ENCODE measurements around the gene TOMM40L. TPM values are rescaled to one million over a fixed set of nuclear protein-coding genes. Genes with fewer than 3 reads are reported as not detected.
"Not testable (repeated sequence)": the region's sequence is repeated elsewhere in the genome, so short reads cannot be mapped to it uniquely, and the experiment has no call there.

Gene TOMM40L
- total and polyA plus RNA-seq, 2 experiments from 2014 or later, result 12.5 to 13.6 TPM

DNA sequence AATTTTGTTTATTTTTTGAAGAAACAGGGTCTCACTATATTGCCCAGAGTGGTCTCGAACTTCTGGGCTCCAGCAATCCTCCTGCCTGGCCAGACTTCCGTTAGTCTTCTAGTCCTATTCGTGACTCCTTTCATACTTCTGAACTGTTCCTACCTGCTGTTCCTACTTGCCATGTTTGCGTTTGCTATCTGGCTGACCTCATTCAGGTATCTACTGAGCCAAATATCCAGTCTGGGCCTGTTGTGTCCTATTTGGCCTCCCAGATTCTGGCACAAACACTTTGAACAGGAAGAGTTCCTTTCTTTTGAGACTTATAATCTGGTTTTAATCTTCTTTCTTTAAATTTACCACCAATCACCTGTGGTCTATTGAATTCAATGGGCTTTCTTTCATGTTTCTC lies 19.0 kb downstream of the TOMM40L start:
- Histone ChIP-seq H3K27me3 (no peaks in the 10 kb centered on the region), H3K4me3 (no peak overlapping the region), H3K4me1 (ENCODE audit: low read depth) (no peaks in the 10 kb centered on the region), H3K36me3 (no peaks in the 10 kb centered on the region), H3K9me3 (ENCODE audit: low read depth) (no peaks in the 10 kb centered on the region), H3K27ac (no peak overlapping the region)
- no peak for TF ChIP-seq CTCF (IDR thresholded peaks at IDR 0.05; ENCODE audit: low read depth, low read length)
- DNase-seq (ENCODE audit: low read depth in 1 of 2, low spot score in 1 of 2), result no peak

DNA sequence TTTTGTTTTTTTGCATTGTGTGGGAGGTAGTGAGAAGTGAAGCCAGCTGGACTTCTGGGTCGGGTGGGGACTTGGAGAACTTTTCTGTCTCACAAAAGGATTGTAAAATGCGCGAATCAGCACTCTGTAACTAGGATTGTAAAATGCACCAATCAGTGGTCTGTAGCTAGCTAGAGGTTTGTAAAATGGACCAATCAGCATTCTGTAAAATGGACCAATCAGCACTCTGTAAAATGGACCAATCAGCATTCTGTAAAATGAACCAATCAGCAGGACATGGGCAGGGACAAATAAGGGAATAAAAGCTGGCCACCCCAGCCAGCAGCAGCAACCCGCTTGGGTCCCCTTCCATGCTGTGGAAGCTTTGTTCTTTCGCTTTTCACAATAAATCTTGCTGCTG lies 24.2 kb downstream of the TOMM40L start:
- not testable (repeated sequence) for H3K36me3 ChIP-seq; DNase-seq (ENCODE audit: low read depth in 1 of 2, low spot score in 1 of 2); H3K4me1 ChIP-seq (ENCODE audit: low read depth); H3K4me3 ChIP-seq; H3K27me3 ChIP-seq; H3K9me3 ChIP-seq (ENCODE audit: low read depth); H3K27ac ChIP-seq

DNA sequence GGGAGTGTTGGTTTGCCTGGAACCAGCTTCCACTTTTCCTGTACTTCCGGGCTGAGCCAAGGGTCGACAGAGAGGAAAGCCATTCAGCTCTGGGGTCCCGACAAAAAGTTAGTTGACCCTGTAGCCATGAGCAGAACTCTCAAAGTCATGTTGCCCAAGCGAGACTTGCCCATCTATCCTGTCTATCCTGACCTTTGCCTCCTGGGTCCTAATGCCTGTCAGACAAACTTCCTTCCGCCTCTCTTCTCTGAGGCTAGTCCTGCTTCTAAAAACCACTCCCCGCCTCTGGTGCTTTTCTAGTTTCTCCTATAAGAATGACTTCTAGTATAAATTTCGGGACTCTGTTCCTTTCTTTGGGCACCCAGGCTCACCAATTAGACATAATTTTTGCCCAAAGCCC lies 25.0 kb downstream of the TOMM40L start:
- Histone ChIP-seq H3K4me1 (ENCODE audit: low read depth) (no peaks in the 10 kb centered on the region), H3K4me3 (no peak overlapping the region), H3K27ac (no peak overlapping the region), H3K27me3 (no peaks in the 10 kb centered on the region), H3K36me3 (no peaks in the 10 kb centered on the region), H3K9me3 (ENCODE audit: low read depth) (no peaks in the 10 kb centered on the region)
- no peak for TF ChIP-seq CTCF (IDR thresholded peaks at IDR 0.05; ENCODE audit: low read depth, low read length)
- no peak for DNase-seq (ENCODE audit: low read depth in 1 of 2, low spot score in 1 of 2)

- Histone ChIP-seq H3K36me3 (no peaks in the 10 kb centered on the region), H3K9me3 (ENCODE audit: low read depth) (no peaks in the 10 kb centered on the region), H3K4me3 (no peak overlapping the region), H3K27ac (no peak overlapping the region), H3K4me1 (ENCODE audit: low read depth) (no peaks in the 10 kb centered on the region), H3K27me3 (no peaks in the 10 kb centered on the region)
- DNase-seq (ENCODE audit: low read depth in 1 of 2, low spot score in 1 of 2), result no peak
- TF ChIP-seq CTCF (IDR thresholded peaks at IDR 0.05; ENCODE audit: low read depth, low read length), result no peak
Observed at GRCh38 chr1:161251579-161251978, 25.7 kb downstream of the TOMM40L start.

DNA sequence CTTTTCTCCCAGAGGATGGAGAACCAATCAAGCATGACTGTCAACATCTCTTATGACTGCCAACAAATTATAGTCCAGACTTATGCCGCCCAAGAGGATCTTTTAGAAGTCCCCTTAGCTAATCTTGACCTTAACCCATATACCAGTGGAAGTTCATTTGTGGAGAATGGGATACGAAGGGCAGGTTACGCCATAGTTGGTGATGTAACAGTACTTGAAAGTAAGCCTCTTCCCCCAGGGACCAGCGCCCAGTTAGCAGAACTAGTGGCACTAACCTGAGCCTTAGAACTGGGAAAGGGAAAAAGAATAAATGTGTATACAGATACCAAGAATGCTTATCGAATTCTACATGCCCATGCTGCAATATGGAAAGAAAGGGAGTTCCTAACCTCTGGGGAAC lies 29.4 kb downstream of the TOMM40L start:
- not testable (repeated sequence) for H3K4me1 ChIP-seq (ENCODE audit: low read depth); H3K9me3 ChIP-seq (ENCODE audit: low read depth); H3K4me3 ChIP-seq; DNase-seq (ENCODE audit: low read depth in 1 of 2, low spot score in 1 of 2); H3K36me3 ChIP-seq; H3K27ac ChIP-seq
- peaks cover 23% of the 10 kb centered on the region for H3K27me3 ChIP-seq

GRCh38 chr1:161255955-161256520 lies 30.2 kb downstream of the TOMM40L start:
- H3K4me3 ChIP-seq; DNase-seq (ENCODE audit: low read depth in 1 of 2, low spot score in 1 of 2); H3K4me1 ChIP-seq (ENCODE audit: low read depth); H3K9me3 ChIP-seq (ENCODE audit: low read depth); H3K36me3 ChIP-seq; H3K27ac ChIP-seq: not testable (repeated sequence)
- H3K27me3 ChIP-seq, result peaks cover 30% of the 10 kb centered on the region

DNA sequence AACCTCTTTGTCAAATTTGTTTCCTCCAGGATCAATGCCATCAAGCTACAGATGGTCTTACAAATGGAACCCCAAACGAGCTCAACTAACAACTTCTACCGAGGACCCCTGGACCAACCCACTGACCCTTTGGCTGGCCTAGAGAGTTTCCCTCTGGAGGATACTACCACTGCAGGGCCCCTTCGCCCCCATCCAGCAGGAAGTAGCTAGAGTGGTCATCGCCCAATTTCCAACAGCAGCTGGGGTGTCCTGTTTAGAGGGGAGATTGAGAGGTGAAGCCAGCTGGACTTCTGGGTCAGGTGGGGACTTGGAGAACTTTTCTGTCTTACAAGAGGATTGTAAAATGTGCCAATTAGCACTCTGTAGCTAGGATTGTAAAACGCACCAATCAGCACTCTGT lies 31.2 kb downstream of the TOMM40L start:
- not testable (repeated sequence) for H3K27ac ChIP-seq; H3K36me3 ChIP-seq; H3K9me3 ChIP-seq (ENCODE audit: low read depth); DNase-seq (ENCODE audit: low read depth in 1 of 2, low spot score in 1 of 2); H3K4me1 ChIP-seq (ENCODE audit: low read depth); H3K4me3 ChIP-seq
- peaks cover 40% of the 10 kb centered on the region for H3K27me3 ChIP-seq
